GM10847 (cell line): ENCODE measurements around the gene RGS10.

Source experiments
- POLR2A ChIP-seq: IDR thresholded peaks from 2 replicates; pipeline ENCODE4 v1.6.1; 2011; ENCODE audit not compliant: insufficient read length; ENCODE audit errors: extremely low read depth

The RGS10 gene

GRCh38 chr10:119523895-119524719 lies 18.4 kb downstream of the RGS10 start:
- TF ChIP-seq POLR2A = no peak

- no peak for TF ChIP-seq POLR2A
These were observed 19.6 kb downstream of the RGS10 start for GRCh38 chr10:119522747-119523426.

- no peak for TF ChIP-seq POLR2A
These were observed 20.9 kb downstream of the RGS10 start for GRCh38 chr10:119521443-119522204.

- no peak for TF ChIP-seq POLR2A
These were observed 22.2 kb downstream of the RGS10 start for GRCh38 chr10:119520283-119520682.

- no peak for TF ChIP-seq POLR2A
These were observed 23.6 kb downstream of the RGS10 start for GRCh38 chr10:119518936-119519335.

- no peak for TF ChIP-seq POLR2A
These were observed 24.3 kb downstream of the RGS10 start for GRCh38 chr10:119518176-119518575.

- TF ChIP-seq POLR2A = no peak
These were observed 25.0 kb downstream of the RGS10 start for GRCh38 chr10:119517235-119518141.

GRCh38 chr10:119516381-119517234 lies 25.9 kb downstream of the RGS10 start:
- TF ChIP-seq POLR2A = no peak

- TF ChIP-seq POLR2A = no peak
These were observed 26.9 kb downstream of the RGS10 start for GRCh38 chr10:119515511-119516045.

GRCh38 chr10:119514819-119515218 lies 27.7 kb downstream of the RGS10 start:
- TF ChIP-seq POLR2A = no peak

GRCh38 chr10:119511828-119512515 lies 30.5 kb downstream of the RGS10 start:
- TF ChIP-seq POLR2A = no peak

GRCh38 chr10:119509909-119510451 lies 32.5 kb downstream of the RGS10 start:
- no peak for TF ChIP-seq POLR2A

GRCh38 chr10:119507115-119507514 lies 35.4 kb downstream of the RGS10 start:
- no peak for TF ChIP-seq POLR2A
